HCT116 (cell line): ENCODE results near the gene SPTBN1. TPM values are rescaled to one million over a fixed set of nuclear protein-coding genes. Genes with fewer than 3 reads are reported as not detected.

Experiments
- ATAC-seq: fragments of 200-7000 bp; cut with Tn5 transposase; 2 replicates; pipeline ENCODE4 v1.9.1; 2020; ENCODE audit warnings: mild to moderate bottlenecking, moderate library complexity
- BruUV-seq: library from RNA; stranded (reverse); fragments of 400-500 nt; replicated peaks from 2 replicates; lab custom pipeline; 2021; lab: Mats Ljungman, UMichigan
- CTCF ChIA-PET: fragments of 300-600 bp; sonication (Branson Sonifier 250); formaldehyde crosslinking; loops from one replicate; lab custom pipeline; 2021; ENCODE audit warnings: antibody characterized with exemption; lab: Charles Lee
- POLR2A ChIA-PET: fragments of 300-600, 350-600 bp; sonication (Branson Sonifier 250); formaldehyde crosslinking; loops from one replicate; lab custom pipeline; 2021; ENCODE audit warnings: antibody characterized with exemption; lab: Charles Lee
- RAD21 ChIA-PET, 2 experiments: fragments of 300-600 bp; sonication (Branson Sonifier 250); formaldehyde crosslinking; loops; one replicate each; lab custom pipeline; 2023; ENCODE audit warnings: low total read pairs in 2 of 2; ENCODE audit not compliant: uncharacterized antibody in 2 of 2, unreplicated experiment in 2 of 2, low non-redundant PET in 1 of 2; lab: Charles Lee
- DNase-seq: peaks from one replicate; pipeline ENCODE4 v3.0.0-alpha.2; 2010; ENCODE audit warnings: low read depth, low spot score
- H2AFZ ChIP-seq: fragments of 200-600 bp; shearing (Covaris generic), sonication (generic); 2 replicates; pipeline ENCODE4 v1.6.1; 2017; ENCODE audit warnings: low read depth, mixed run types, mixed read lengths, antibody characterized with exemption, low read length; ENCODE audit not compliant: poor library complexity, severe bottlenecking
- H3K27ac ChIP-seq: 2 replicates; pipeline ENCODE4 v1.5.1; 2012; ENCODE audit warnings: low read depth, low read length
- H3K27me3 ChIP-seq: fragments of 200-600 bp; sonication (generic); 2 replicates; pipeline ENCODE4 v1.6.1; 2016; ENCODE audit warnings: mixed run types, low read length, mixed read lengths; ENCODE audit not compliant: insufficient read depth
- H3K36me3 ChIP-seq, 2 experiments: fragments of 200-500 bp in 1 of 2; fragments of 200-600 bp in 1 of 2; sonication (Bioruptor generic) in 1 of 2; sonication (generic) in 1 of 2; 2 replicates each; pipeline versions ENCODE4 v1.5.1 to v1.6.1; 2014 to 2016; ENCODE audit warnings: low read length in 2 of 2, inconsistent platforms in 1 of 2, mixed read lengths in 1 of 2, mixed run types in 1 of 2; ENCODE audit not compliant: insufficient read depth in 2 of 2, control insufficient read depth in 1 of 2
- H3K4me1 ChIP-seq, 2 experiments: fragments of 200-600 bp in 1 of 2; sonication (generic) in 1 of 2; 2 replicates each; pipeline versions ENCODE4 v1.5.1 to v1.6.1; 2012 to 2017; ENCODE audit warnings: low read length in 2 of 2, inconsistent platforms in 1 of 2, mild to moderate bottlenecking in 1 of 2, mixed read lengths in 1 of 2, mixed run types in 1 of 2, moderate library complexity in 1 of 2; ENCODE audit not compliant: insufficient read depth in 2 of 2, control insufficient read depth in 1 of 2
- H3K4me2 ChIP-seq: fragments of 200-600 bp; sonication (generic); 2 replicates; pipeline ENCODE4 v1.6.1; 2017; ENCODE audit warnings: mixed run types, low read length, mixed read lengths
- H3K4me3 ChIP-seq, 2 experiments: fragments of 200-600 bp in 1 of 2; sonication (generic) in 1 of 2; replicated peaks in 1 of 2; 2 replicates each; pipeline ENCODE4 v1.5.1; 2011 to 2016; ENCODE audit warnings: low read length in 2 of 2, control low read depth in 1 of 2, low read depth in 1 of 2, mild to moderate bottlenecking in 1 of 2, mixed read lengths in 1 of 2, mixed run types in 1 of 2
- H3K79me2 ChIP-seq: fragments of 200-600 bp; sonication (generic); 2 replicates; pipeline ENCODE4 v1.6.1; 2017; ENCODE audit warnings: mild to moderate bottlenecking, mixed run types, low read length, moderate library complexity, mixed read lengths; ENCODE audit not compliant: insufficient read depth
- H3K9ac ChIP-seq: fragments of 200-600 bp; sonication (generic); 2 replicates; pipeline ENCODE4 v1.6.1; 2016; ENCODE audit warnings: low read length, mixed read lengths
- H3K9me2 ChIP-seq: fragments of 200-600 bp; sonication (generic), shearing (Covaris generic); 2 replicates; pipeline ENCODE4 v1.6.1; 2017; ENCODE audit warnings: mixed run types, mild to moderate bottlenecking, moderate library complexity; ENCODE audit not compliant: insufficient read depth
- H3K9me3 ChIP-seq, 2 experiments: fragments of 200-500 bp in 1 of 2; fragments of 200-600 bp in 1 of 2; sonication (Bioruptor generic) in 1 of 2; sonication (generic) in 1 of 2; 2 replicates each; pipeline ENCODE4 v1.6.1; 2014 to 2017; ENCODE audit warnings: low read length in 2 of 2, mixed read lengths in 2 of 2, inconsistent platforms in 1 of 2, low read depth in 1 of 2, mild to moderate bottlenecking in 1 of 2, mixed run types in 1 of 2, moderate library complexity in 1 of 2; ENCODE audit not compliant: control insufficient read depth in 1 of 2, insufficient read depth in 1 of 2
- H4K20me1 ChIP-seq: fragments of 200-600 bp; sonication (generic), shearing (Covaris generic); 2 replicates; pipeline ENCODE4 v1.6.1; 2017; ENCODE audit warnings: mixed run types, mild to moderate bottlenecking, moderate library complexity; ENCODE audit not compliant: insufficient read depth
- ELF1 ChIP-seq: IDR thresholded peaks from 2 replicates; pipeline ENCODE4 v1.6.1; 2012; ENCODE audit warnings: low read depth, borderline replicate concordance
- JUND ChIP-seq: IDR thresholded peaks from 2 replicates; pipeline ENCODE4 v1.6.1; 2012
- intact Hi-C: fragments of 100-400 bp; cut with micrococcal nuclease; formaldehyde crosslinking; loops from 2 replicates; pipeline ENCODE4 v1.10.0; 2022
- total RNA-seq: library from RNA; stranded (reverse); gene quantifications from one replicate; pipeline ENCODE4 v1.2.1, GENCODE V29; 2021; ENCODE audit not compliant: unreplicated experiment
- TF ChIP-seq, protein P1 (sequence below): IDR thresholded peaks from 2 replicates; pipeline ENCODE4 v1.6.1; 2011; ENCODE audit warnings: mild to moderate bottlenecking, low read length, moderate library complexity; ENCODE audit not compliant: insufficient replicate concordance; ENCODE audit errors: extremely low read depth

Gene SPTBN1
- total RNA-seq, 1 experiment from 2014 or later, result 84.4 TPM

DNA sequence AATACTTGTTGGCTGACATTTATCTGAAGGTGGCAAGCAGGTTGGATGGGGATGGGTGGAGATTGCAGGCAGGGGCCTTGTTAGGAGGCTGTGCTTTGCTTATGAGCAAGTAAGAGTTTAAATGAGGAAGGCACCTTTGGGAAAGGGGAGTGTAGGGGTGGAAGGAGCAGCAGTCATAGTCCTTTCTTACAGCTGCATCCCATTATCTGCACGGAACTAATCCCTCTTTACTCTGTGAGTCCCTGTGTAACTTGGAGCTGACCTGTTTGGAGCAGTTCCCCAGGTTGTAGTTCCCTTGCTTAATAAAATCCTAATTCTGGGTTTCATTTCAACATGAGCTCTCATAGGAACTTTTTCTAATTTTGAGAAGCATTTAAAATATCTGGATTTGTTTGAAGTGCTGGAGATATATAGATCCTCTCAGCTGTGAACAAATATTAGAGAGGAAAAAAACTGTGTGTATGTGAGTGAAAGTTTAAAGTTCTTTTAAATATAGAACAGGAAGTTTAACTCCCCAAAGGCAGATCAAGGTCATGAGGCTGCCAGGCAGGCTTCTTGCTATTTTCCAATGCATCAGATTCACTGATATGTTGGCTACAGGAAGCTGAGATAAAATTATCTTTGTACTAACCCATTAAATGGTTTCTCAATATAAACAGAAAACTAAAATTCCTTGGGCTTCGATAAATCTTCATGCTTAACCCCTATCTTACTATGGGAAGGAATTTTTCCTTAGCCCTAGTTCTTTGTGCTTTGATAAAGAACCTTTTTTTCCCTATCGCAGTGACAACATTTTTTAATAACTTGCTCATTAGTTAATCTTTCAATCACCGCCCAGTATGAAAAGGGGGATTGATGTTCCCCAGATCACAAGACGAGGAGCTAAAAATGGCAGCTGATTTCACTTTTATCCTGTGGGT lies 162.8 kb downstream of the SPTBN1 start (continued):
- TF ChIP-seq JUND, result no peak

DNA sequence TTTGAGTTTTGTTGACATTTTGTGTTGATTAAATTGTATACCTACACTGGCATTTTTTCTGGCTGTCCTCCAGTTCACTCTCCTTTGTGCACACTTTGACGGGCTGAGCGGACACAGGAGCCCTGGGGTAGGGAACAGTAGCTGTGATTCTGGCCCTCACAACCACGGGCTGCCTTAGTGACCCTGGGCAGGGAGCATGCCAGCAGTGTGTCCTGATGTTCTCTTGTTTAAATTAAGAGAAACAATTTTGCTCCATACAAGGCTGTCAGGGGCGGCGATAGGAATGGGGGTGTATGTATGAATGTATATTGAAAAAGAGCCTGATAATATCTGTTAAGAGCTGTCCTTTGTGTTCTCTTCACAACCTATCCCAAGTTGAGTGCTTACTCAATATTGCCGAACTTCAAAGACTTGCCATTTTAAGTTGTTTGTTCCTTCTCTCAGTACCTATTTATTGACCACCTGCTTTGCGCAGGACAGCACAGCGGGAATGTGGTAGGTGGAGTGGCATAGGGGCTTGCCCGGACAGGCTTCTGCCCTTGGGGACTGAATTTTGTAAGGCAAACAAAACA lies 163.6 kb downstream of the SPTBN1 start:
- no peak for ATAC-seq
- peaks cover 14 to 34% of the 10 kb centered on the region in 2 experiments for H3K36me3 ChIP-seq
- no peaks in the 10 kb centered on the region for H3K9me2 ChIP-seq
- no peak overlapping the region for H3K4me3 ChIP-seq
- intact Hi-C loops, result loop anchor here (5.0 kb wide), 1 partner anchor 512 kb away; no protein-coding TSS in a partner anchor
- H3K4me2 ChIP-seq, result no peak overlapping the region
- H3K27ac ChIP-seq, result no peak overlapping the region
- no peaks in the 10 kb centered on the region for H3K9me3 ChIP-seq
- TF ChIP-seq JUND, result no peak
- no peak for TF ChIP-seq ELF1
- TF ChIP-seq, protein P1, sequence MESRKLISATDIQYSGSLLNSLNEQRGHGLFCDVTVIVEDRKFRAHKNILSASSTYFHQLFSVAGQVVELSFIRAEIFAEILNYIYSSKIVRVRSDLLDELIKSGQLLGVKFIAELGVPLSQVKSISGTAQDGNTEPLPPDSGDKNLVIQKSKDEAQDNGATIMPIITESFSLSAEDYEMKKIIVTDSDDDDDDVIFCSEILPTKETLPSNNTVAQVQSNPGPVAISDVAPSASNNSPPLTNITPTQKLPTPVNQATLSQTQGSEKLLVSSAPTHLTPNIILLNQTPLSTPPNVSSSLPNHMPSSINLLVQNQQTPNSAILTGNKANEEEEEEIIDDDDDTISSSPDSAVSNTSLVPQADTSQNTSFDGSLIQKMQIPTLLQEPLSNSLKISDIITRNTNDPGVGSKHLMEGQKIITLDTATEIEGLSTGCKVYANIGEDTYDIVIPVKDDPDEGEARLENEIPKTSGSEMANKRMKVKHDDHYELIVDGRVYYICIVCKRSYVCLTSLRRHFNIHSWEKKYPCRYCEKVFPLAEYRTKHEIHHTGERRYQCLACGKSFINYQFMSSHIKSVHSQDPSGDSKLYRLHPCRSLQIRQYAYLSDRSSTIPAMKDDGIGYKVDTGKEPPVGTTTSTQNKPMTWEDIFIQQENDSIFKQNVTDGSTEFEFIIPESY, result no peak
- no peaks in the 10 kb centered on the region for H3K27me3 ChIP-seq
- no peak overlapping the region for H3K9ac ChIP-seq
- H2AFZ ChIP-seq, result no peak overlapping the region
- no peak for DNase-seq
- RAD21 ChIA-PET, result no interaction called here
- no peaks in the 10 kb centered on the region for H3K79me2 ChIP-seq
- H3K4me1 ChIP-seq, result no peaks in the 10 kb centered on the region
- POLR2A ChIA-PET, result no interaction called here
- H4K20me1 ChIP-seq, result peaks cover 3% of the 10 kb centered on the region; the same call in 1 of the 2 replicates
- BruUV-seq, result no TSS peak
- CTCF ChIA-PET, result interaction anchor here (1.0 kb wide), 1 partner anchor 46 kb away, joined by 3 read pairs; no protein-coding TSS in a partner anchor
